ENCODE results near the gene CMTM7. TPM values are rescaled to one million over a fixed set of nuclear protein-coding genes. Genes with fewer than 3 reads are reported as not detected.

The CMTM7 gene
- total RNA-seq, 1 experiment from 2014 or later: 62.6 TPM

GRCh38 chr3:32484436-32484835, 92.8 kb downstream of the CMTM7 start:
- Histone ChIP-seq H3K4me1 (ENCODE audit: control insufficient read depth in 1 of 2, insufficient read depth in 2 of 2, low read length in 2 of 2) (no peaks in the 10 kb centered on the region), H3K9me2 (ENCODE audit: insufficient read depth) (no peaks in the 10 kb centered on the region), H3K27me3 (ENCODE audit: insufficient read depth, low read length) (no peaks in the 10 kb centered on the region), H3K9ac (ENCODE audit: low read length) (no peak overlapping the region), H3K4me2 (ENCODE audit: low read length) (no peak overlapping the region), H2AFZ (ENCODE audit: low read depth, low read length, poor library complexity, severe bottlenecking) (no peak overlapping the region), H3K9me3 (ENCODE audit: control insufficient read depth in 1 of 2, insufficient read depth in 1 of 2, low read depth in 1 of 2, low read length in 2 of 2) (no peaks in the 10 kb centered on the region), H3K79me2 (ENCODE audit: insufficient read depth, low read length) (no peaks in the 10 kb centered on the region; the same call in 1 of the 2 replicates), H3K4me3 (replicated peaks in 1 of 2; ENCODE audit: low read depth in 1 of 2, low read length in 2 of 2) (no peak overlapping the region), H3K27ac (ENCODE audit: low read depth, low read length) (no peak overlapping the region), H4K20me1 (ENCODE audit: insufficient read depth) (no peaks in the 10 kb centered on the region), H3K36me3 (ENCODE audit: control insufficient read depth in 1 of 2, insufficient read depth in 2 of 2, low read length in 2 of 2) (peaks cover 3 to 8% of the 10 kb centered on the region in 2 experiments; a peak in 1 of 4 replicates)
- BruUV-seq (replicated peaks): no TSS peak
- no peak for TF ChIP-seq ZNF274 (IDR thresholded peaks at IDR 0.05; ENCODE audit: low read depth, low read length)
- TF ChIP-seq ATF3 (IDR thresholded peaks at IDR 0.05): no peak
- no peak for TF ChIP-seq ZFX (IDR thresholded peaks at IDR 0.05)
- no peak for TF ChIP-seq EGR1 (IDR thresholded peaks at IDR 0.05; ENCODE audit: low read depth)
- no peak for TF ChIP-seq EZH2 (IDR thresholded peaks at IDR 0.05)
- TF ChIP-seq JUND (IDR thresholded peaks at IDR 0.05): no peak
- TF ChIP-seq ELF1 (IDR thresholded peaks at IDR 0.05; ENCODE audit: borderline replicate concordance, low read depth): no peak
- no peak for TF ChIP-seq POLR2A (IDR thresholded peaks at IDR 0.05; ENCODE audit: borderline replicate concordance, extremely low read depth, insufficient read depth, insufficient read length)
- TF ChIP-seq CTCF (IDR thresholded peaks at IDR 0.05 in 2 of 3, conservative IDR thresholded peaks at IDR 0.05 in 1 of 3; ENCODE audit: borderline replicate concordance in 1 of 3, insufficient read depth in 1 of 3, low read depth in 2 of 3, low read length in 2 of 3): no peak
- no peak for TF ChIP-seq CBX3 (IDR thresholded peaks at IDR 0.05; ENCODE audit: low read depth)
- TF ChIP-seq CEBPB (IDR thresholded peaks at IDR 0.05; ENCODE audit: low read depth): no peak
- no peak for TF ChIP-seq EZH2phosphoT487 (IDR thresholded peaks at IDR 0.05; ENCODE audit: borderline replicate concordance)
- no peak for TF ChIP-seq FOSL1 (IDR thresholded peaks at IDR 0.05; ENCODE audit: low read depth)
- TF ChIP-seq ZBTB33 (IDR thresholded peaks at IDR 0.05; ENCODE audit: extremely low read depth, insufficient replicate concordance, low read length): no peak
- TF ChIP-seq TCF7L2 (IDR thresholded peaks at IDR 0.05; ENCODE audit: borderline replicate concordance, extremely low read depth, insufficient read depth, insufficient read length): no peak
- TF ChIP-seq MAX (IDR thresholded peaks at IDR 0.05): no peak
- no peak for TF ChIP-seq SIN3A (IDR thresholded peaks at IDR 0.05; ENCODE audit: low read depth)
- no peak for TF ChIP-seq SP1 (IDR thresholded peaks at IDR 0.05; ENCODE audit: low read depth)
- TF ChIP-seq POLR2AphosphoS5 (IDR thresholded peaks at IDR 0.05; ENCODE audit: low read depth, low read length): no peak
- no peak for TF ChIP-seq RAD21 (IDR thresholded peaks at IDR 0.05; ENCODE audit: low read depth)
- ATAC-seq (no peak), DNase-seq (ENCODE audit: low read depth, low spot score) (no peak)
- CTCF ChIA-PET: interaction anchor here (1.2 to 2.7 kb wide), 2 partner anchors 14 to 17 kb away, joined by 3 to 8 read pairs; no protein-coding TSS in a partner anchor
- intact Hi-C loops (cut with micrococcal nuclease): no loop called here
- POLR2A ChIA-PET: no interaction called here
- RAD21 ChIA-PET (ENCODE audit: low non-redundant PET in 1 of 2, low total read pairs in 2 of 2, uncharacterized antibody in 2 of 2, unreplicated experiment in 2 of 2): no interaction called here

Measured in HCT116 (cell line).